ENCODE data around the gene DLX5. TPM values are rescaled to one million over a fixed set of nuclear protein-coding genes. Genes with fewer than 3 reads are reported as not detected.

Gene DLX5
- total RNA-seq, 1 donor from 2014 or later = 1.3 TPM

DNA sequence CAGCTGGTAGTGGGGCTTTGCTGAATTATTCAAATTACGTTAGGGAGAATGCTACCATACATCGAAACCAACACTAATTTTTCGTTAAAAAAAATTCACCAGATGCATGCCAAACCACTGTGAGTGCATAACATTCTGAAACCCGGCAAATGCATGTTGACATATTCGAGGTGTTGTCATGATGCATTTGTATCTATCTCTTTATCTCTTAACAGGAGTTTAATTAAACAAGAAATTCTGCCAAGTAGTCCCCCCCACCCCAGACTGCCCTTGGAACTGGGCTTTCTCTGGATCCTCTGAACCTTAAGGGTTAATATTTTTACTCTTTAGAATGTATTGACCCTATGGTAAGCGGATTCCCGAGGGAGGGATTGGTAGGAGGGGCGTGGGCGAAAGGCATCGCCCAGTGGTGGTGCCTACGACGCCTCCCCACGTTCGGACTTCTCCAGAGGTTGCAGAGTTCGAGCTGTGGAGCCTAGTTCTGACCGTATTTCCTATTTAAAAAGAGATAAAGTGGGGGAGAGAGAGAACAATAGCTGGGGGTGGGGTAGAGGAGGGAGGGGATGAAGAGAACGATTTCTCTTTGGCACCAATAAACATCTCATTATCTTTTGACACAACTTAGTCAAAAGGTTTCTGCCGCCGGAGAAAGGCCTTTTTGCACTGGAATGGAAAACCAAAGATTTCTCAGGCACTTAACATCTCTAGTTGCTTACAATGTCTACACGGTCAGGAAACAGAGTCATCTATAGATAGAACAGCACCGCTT lies 12.1 kb downstream of the DLX5 start:
- Mint-ChIP-seq H3K27me3 (ENCODE audit: low read depth, unreplicated experiment) (peaks cover 94% of the 10 kb centered on the region), H3K27ac (ENCODE audit: unreplicated experiment) (no peak overlapping the region), H3K4me3 (ENCODE audit: unreplicated experiment) (no peak overlapping the region), H3K36me3 (ENCODE audit: low read depth, unreplicated experiment) (no peaks in the 10 kb centered on the region), H3K9me3 (ENCODE audit: unreplicated experiment) (peaks cover 17% of the 10 kb centered on the region), H3K4me1 (ENCODE audit: low read depth, unreplicated experiment) (peaks cover 3% of the 10 kb centered on the region)
- DNase-seq (ENCODE audit: low read depth) = no peak
- Histone ChIP-seq H2AFZ (ENCODE audit: low read depth, low read length) (no peak overlapping the region), H3K79me2 (ENCODE audit: insufficient read depth, low read length) (no peaks in the 10 kb centered on the region), H3K9ac (ENCODE audit: low read length) (no peak overlapping the region), H4K20me1 (ENCODE audit: insufficient read depth, low read length) (no peaks in the 10 kb centered on the region), H3K9me3 (ENCODE audit: insufficient read depth, low read depth, low read length) (no peaks in the 10 kb centered on the region), H3K4me3 (ENCODE audit: insufficient read depth, low read depth, low read length) (no peak overlapping the region), H3K27me3 (ENCODE audit: insufficient read depth, low read length) (peaks cover 95% of the 10 kb centered on the region), H3K4me2 (ENCODE audit: low read length) (no peak overlapping the region), H3K27ac (ENCODE audit: low read depth, low read length) (no peak overlapping the region), H3K4me1 (ENCODE audit: insufficient read depth, low read length) (no peaks in the 10 kb centered on the region), H3K36me3 (ENCODE audit: insufficient read depth, low read length) (no peaks in the 10 kb centered on the region)
- TF ChIP-seq, protein P1, sequence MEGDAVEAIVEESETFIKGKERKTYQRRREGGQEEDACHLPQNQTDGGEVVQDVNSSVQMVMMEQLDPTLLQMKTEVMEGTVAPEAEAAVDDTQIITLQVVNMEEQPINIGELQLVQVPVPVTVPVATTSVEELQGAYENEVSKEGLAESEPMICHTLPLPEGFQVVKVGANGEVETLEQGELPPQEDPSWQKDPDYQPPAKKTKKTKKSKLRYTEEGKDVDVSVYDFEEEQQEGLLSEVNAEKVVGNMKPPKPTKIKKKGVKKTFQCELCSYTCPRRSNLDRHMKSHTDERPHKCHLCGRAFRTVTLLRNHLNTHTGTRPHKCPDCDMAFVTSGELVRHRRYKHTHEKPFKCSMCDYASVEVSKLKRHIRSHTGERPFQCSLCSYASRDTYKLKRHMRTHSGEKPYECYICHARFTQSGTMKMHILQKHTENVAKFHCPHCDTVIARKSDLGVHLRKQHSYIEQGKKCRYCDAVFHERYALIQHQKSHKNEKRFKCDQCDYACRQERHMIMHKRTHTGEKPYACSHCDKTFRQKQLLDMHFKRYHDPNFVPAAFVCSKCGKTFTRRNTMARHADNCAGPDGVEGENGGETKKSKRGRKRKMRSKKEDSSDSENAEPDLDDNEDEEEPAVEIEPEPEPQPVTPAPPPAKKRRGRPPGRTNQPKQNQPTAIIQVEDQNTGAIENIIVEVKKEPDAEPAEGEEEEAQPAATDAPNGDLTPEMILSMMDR (IDR thresholded peaks at IDR 0.05; ENCODE audit: insufficient read depth, low read depth, low read length) = no peak
- TF ChIP-seq EZH2 (IDR thresholded peaks at IDR 0.05; ENCODE audit: insufficient read depth, low read length) = peak; percentile 17
- FAIRE-seq = no peak

DNA sequence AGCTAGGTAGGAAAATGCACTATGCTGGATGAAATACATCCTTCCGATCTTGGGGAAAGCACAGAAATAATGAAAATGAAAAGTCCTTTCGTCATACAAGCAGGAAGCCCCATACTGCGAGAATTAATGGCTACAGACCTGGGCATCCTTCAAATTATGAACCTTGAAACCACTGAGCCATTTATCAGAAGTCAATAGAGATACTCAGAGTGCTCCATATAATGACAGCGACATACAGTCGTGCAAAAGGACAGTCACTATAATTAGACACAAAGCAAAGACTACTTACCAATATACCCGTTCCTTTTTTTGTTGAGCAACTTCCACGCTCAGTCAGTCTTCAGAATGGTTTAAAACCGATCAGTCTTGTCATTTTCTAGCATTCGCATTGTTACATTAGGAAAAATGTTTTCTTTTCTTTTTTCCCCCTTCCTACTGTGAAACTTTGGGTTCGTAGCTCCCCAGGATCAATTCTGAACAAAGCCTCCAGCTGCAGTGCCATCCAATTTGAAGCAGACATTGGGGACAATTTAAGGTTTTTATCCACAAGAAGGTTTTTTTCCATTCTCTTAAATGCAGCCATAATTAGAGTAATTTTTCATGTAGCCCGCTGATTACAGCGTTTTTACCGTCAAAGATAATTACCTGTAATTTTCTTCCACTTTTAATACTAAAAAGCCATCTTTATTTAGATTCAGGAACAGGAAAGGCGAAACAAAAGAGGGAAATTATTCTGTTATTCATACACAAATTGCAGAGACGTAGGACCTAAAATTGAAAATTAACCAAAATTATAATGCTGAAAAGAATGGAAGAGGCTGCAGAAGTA lies 12.9 kb downstream of the DLX5 start:
- Mint-ChIP-seq H3K4me1 (ENCODE audit: low read depth, unreplicated experiment) (no peaks in the 10 kb centered on the region), H3K36me3 (ENCODE audit: low read depth, unreplicated experiment) (no peaks in the 10 kb centered on the region), H3K9me3 (ENCODE audit: unreplicated experiment) (peaks cover 17% of the 10 kb centered on the region), H3K27ac (ENCODE audit: unreplicated experiment) (no peak overlapping the region), H3K4me3 (ENCODE audit: unreplicated experiment) (no peak overlapping the region), H3K27me3 (ENCODE audit: low read depth, unreplicated experiment) (peaks cover 94% of the 10 kb centered on the region)
- Histone ChIP-seq H3K4me1 (ENCODE audit: insufficient read depth, low read length) (no peaks in the 10 kb centered on the region), H3K4me2 (ENCODE audit: low read length) (no peak overlapping the region), H3K36me3 (ENCODE audit: insufficient read depth, low read length) (no peaks in the 10 kb centered on the region), H3K27ac (ENCODE audit: low read depth, low read length) (no peak overlapping the region), H2AFZ (ENCODE audit: low read depth, low read length) (no peak overlapping the region), H3K9ac (ENCODE audit: low read length) (no peak overlapping the region), H3K9me3 (ENCODE audit: insufficient read depth, low read depth, low read length) (no peaks in the 10 kb centered on the region), H3K27me3 (ENCODE audit: insufficient read depth, low read length) (peaks cover 96% of the 10 kb centered on the region), H3K79me2 (ENCODE audit: insufficient read depth, low read length) (no peaks in the 10 kb centered on the region), H3K4me3 (ENCODE audit: insufficient read depth, low read depth, low read length) (no peak overlapping the region), H4K20me1 (ENCODE audit: insufficient read depth, low read length) (no peaks in the 10 kb centered on the region)
- no peak for DNase-seq (ENCODE audit: low read depth)
- TF ChIP-seq, protein P1 (IDR thresholded peaks at IDR 0.05; ENCODE audit: insufficient read depth, low read depth, low read length) = no peak
- no peak for TF ChIP-seq EZH2 (IDR thresholded peaks at IDR 0.05; ENCODE audit: insufficient read depth, low read length)
- no peak for FAIRE-seq

Measured in astrocyte (in vitro differentiated cells and primary cell).